T-helper 17 cell (primary cell): ENCODE measurements around the gene SPECC1. TPM values are rescaled to one million over a fixed set of nuclear protein-coding genes. Genes with fewer than 3 reads are reported as not detected.
"Not testable (repeated sequence)": the region's sequence is repeated elsewhere in the genome, so short reads cannot be mapped to it uniquely, and the experiment has no call there.

Source experiments
- ATAC-seq: fragments of 150-1000 bp; cut with Tn5 transposase; 2 replicates; pipeline ENCODE4 v1.10.0; 2021; ENCODE audit warnings: mild to moderate bottlenecking, moderate library complexity
- DNase-seq, 3 donors: peaks; one replicate each; pipeline versions ENCODE4 v3.0.0 to v3.0.0-alpha.2; 2020 to 2021
- H3K9me3 ChIP-seq: one replicate; pipeline ENCODE4 v1.7.0; 2013; ENCODE audit warnings: low read length, mild to moderate bottlenecking; ENCODE audit not compliant: control insufficient read depth, poor library complexity, severe bottlenecking
- H3K27ac Mint-ChIP-seq: one replicate; pipeline ENCODE4 v1.8.0; 2022; ENCODE audit warnings: mild to moderate bottlenecking, moderate library complexity, mixed read lengths
- H3K27me3 Mint-ChIP-seq: one replicate; pipeline ENCODE4 v1.8.0; 2022; ENCODE audit warnings: mixed read lengths
- H3K36me3 Mint-ChIP-seq: one replicate; pipeline ENCODE4 v1.8.0; 2022; ENCODE audit warnings: low read depth, mixed read lengths
- H3K4me1 Mint-ChIP-seq: one replicate; pipeline ENCODE4 v1.8.0; 2022; ENCODE audit warnings: mild to moderate bottlenecking, mixed read lengths
- H3K4me3 Mint-ChIP-seq: one replicate; pipeline ENCODE4 v1.8.0; 2022; ENCODE audit warnings: mild to moderate bottlenecking, moderate library complexity, mixed read lengths
- total RNA-seq, 4 donors: library from RNA in 2 of 4; stranded (reverse) in 2 of 4; gene quantifications; one replicate each; pipeline ENCODE4 v1.2.3 and lab custom pipeline; 2022 to 2026

SPECC1 gene, protein sequence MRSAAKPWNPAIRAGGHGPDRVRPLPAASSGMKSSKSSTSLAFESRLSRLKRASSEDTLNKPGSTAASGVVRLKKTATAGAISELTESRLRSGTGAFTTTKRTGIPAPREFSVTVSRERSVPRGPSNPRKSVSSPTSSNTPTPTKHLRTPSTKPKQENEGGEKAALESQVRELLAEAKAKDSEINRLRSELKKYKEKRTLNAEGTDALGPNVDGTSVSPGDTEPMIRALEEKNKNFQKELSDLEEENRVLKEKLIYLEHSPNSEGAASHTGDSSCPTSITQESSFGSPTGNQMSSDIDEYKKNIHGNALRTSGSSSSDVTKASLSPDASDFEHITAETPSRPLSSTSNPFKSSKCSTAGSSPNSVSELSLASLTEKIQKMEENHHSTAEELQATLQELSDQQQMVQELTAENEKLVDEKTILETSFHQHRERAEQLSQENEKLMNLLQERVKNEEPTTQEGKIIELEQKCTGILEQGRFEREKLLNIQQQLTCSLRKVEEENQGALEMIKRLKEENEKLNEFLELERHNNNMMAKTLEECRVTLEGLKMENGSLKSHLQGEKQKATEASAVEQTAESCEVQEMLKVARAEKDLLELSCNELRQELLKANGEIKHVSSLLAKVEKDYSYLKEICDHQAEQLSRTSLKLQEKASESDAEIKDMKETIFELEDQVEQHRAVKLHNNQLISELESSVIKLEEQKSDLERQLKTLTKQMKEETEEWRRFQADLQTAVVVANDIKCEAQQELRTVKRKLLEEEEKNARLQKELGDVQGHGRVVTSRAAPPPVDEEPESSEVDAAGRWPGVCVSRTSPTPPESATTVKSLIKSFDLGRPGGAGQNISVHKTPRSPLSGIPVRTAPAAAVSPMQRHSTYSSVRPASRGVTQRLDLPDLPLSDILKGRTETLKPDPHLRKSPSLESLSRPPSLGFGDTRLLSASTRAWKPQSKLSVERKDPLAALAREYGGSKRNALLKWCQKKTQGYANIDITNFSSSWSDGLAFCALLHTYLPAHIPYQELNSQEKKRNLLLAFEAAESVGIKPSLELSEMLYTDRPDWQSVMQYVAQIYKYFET
- total RNA-seq (10 to 100 TPM; 10.3 to 10.8 TPM), total RNA-seq (lab: John Stamatoyannopoulos, UW) (8.3 to 17.1 reads per million in 2 donors)

DNA sequence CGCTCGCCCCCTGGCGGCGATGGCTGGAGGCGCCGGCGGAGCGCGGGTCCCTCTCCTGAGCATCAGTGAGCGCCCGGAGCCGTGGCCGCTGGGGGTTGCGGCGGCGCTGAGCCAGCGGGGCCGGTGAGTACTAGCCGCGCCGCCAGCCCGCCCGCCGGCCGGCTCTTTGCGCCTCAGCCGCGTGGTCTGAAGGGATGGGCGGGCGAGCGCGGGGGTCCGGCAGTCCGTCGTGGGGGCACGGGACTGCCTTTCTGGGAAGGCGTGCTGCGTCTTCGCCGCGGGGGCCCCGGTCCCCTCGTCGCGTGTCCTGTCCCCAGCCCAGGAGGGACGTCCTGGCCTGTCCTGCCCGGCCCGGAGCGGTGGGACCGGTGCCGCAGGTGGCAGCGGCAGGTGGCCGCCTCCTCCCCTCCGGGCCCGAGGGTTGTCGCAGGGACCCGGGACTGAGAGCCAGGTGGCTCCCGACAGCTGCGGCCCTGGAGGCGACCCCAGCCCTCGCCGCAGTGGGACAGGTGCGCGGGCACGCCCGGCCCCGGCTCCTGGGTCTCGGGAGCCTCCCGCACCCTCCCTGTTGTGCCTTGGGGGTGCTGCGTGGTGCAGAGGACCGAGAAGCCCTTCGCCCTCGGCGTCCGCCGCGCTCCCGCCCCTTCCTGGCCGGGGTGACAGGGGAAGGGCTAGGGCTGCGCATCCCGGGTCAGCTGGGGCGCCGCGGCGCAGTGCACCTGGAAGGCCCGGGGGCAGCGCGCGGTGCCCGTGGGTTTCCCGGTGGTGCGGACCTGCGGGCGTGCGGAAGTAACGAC, at the start of gene SPECC1:
TSS of gene SPECC1 (plus strand) at position 58 of the 797 bp plus-strand sequence. CDS start 87,293 bp downstream, outside the sequence.
- no peaks in the 10 kb centered on the region for H3K9me3 ChIP-seq
- Mint-ChIP-seq H3K27ac (no peak within 1 kb of the TSS), H3K4me1 (peaks cover 11% of the 10 kb centered on the region), H3K4me3 (peak within 1 kb of the TSS; percentile 91), H3K36me3 (peaks cover 2% of the 10 kb centered on the region), H3K27me3 (peaks cover 58% of the 10 kb centered on the region)
- ATAC-seq (peak; percentile 99), DNase-seq (peak; percentile 81 to 94 (median 82))

DNA sequence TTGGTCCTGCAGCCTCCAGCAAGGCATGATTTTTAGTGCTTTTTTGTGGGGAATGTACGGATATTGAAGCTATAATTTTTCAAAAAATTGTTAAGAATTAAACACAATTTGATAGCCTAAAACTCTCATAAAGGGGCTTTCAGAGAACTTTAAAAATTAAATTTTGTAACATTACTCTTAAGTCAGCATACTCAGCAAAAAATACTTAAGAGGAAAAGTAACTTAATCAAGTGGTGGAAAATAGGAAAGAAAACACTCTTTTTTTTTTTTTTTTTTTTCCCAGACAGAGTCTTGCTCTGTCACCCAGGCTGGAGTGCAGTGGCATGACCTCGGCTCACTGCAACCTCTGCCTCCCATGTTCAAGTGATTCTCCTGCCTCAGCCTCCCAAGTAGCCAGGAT, 46.2 kb upstream of the SPECC1 start:
- not testable (repeated sequence) for H3K4me3 Mint-ChIP-seq, H3K27me3 Mint-ChIP-seq, H3K27ac Mint-ChIP-seq

DNA sequence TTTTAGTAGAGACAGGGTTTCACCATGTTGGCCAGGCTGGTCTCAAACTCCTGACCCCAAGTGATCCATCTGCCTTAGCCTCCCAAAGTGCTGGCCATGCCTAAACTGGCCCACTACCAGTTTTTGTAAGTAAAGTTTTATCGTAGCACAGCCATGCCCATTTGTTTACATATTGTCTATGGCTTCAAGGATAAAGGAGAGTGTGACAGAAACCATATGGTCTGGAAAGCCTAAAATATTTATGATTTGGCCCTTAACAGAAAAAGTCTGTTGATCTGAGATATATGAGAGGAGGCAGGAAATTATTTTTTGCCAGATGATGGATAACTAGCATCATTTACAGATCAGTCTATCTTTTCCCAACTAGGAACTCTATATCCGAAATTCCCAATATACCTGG, 36.0 kb upstream of the SPECC1 start:
- peak overlapping the region; percentile 83 for H3K27ac Mint-ChIP-seq
- no peaks in the 10 kb centered on the region for H3K9me3 ChIP-seq
- no peak overlapping the region for H3K4me3 Mint-ChIP-seq
- H3K36me3 Mint-ChIP-seq = peaks cover 9% of the 10 kb centered on the region
- DNase-seq (no peak), ATAC-seq (no peak)
- peaks cover 45% of the 10 kb centered on the region for H3K4me1 Mint-ChIP-seq
- no peaks in the 10 kb centered on the region for H3K27me3 Mint-ChIP-seq

More for the DNA sequence above, 46.2 kb upstream of the SPECC1 start:
- not testable (repeated sequence) for ATAC-seq, DNase-seq, H3K9me3 ChIP-seq
- Mint-ChIP-seq H3K4me1 (peaks cover 27% of the 10 kb centered on the region), H3K36me3 (peaks cover 16% of the 10 kb centered on the region)

DNA sequence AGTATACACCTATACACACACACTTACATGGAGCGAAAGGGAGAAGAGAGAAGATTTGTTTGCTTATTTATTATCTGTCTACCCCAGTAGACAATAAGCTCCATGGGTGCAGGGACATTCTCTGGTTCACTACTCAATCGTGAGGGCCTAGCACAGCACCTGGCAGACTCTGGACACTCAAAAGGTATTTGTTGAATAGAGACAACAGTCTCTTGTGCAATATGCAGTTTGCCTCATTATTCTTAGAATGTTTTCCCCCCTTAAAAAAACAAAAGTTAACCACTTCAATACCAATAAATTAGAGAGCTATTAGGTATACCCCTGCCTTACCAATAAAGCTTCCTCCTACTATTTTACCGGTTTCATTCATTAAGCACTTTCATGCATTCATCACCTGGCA, 33.6 kb upstream of the SPECC1 start:
- ATAC-seq (no peak), DNase-seq (no peak)
- no peaks in the 10 kb centered on the region for H3K27me3 Mint-ChIP-seq
- H3K4me1 Mint-ChIP-seq = peaks cover 41% of the 10 kb centered on the region
- H3K27ac Mint-ChIP-seq = peak overlapping the region; percentile 93
- H3K4me3 Mint-ChIP-seq = peak overlapping the region; percentile 72
- H3K36me3 Mint-ChIP-seq = peaks cover 2% of the 10 kb centered on the region
- no peaks in the 10 kb centered on the region for H3K9me3 ChIP-seq

DNA sequence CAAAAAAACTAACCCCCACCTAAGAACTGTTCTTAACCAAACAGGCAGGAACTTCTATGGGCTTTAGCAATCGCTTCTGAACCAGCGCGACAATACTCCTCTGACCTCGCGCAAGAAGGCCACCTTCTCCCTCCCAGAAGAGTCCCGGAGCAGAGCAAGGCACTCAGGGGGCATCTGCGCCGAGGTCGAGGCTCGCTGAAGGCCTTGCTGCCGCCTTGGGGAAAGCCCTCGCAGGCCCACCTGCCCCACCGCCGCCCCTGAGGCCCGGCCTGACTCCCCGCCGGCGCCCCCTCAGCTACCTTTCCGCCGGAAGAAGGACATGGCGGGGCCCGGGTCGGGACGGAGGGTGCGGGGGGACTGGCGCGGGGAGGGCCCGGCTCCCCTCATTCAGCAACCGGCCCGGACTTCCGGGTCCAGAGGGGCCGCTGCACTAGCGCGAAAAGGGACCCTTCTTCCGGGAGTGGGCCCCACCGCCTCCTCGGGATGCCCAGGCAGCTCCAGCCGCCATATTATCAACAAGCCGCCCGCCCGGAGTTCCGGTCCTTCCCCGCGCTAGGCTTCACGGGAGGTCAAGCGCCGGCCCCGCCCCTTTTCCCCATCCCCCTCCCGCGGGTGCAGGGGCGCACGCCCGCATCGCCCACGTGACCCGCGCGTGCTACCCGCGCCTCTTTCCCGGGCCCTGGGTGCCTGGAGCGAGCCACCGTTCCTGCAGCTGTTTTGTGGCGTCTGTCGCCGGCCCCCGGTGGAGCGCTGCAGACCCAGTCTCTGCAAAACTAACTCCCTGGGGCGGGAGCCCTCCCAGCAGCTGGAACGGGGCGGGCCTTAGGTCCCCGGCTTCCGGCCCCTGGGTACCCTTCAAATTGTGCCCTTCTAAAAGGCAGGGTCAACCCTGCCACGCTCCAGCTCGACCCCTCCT, 31.6 kb upstream of the SPECC1 start, which contains the start of gene AKAP10:
TSS of gene AKAP10 (minus strand) at position 536 of the 916 bp plus-strand sequence. CDS start at position 387, 149 bp downstream.
- Mint-ChIP-seq H3K27me3 (no peaks in the 10 kb centered on the region), H3K27ac (peak within 1 kb of the TSS; percentile 93), H3K4me1 (peaks cover 37% of the 10 kb centered on the region), H3K4me3 (peak within 1 kb of the TSS; percentile 94), H3K36me3 (peaks cover 2% of the 10 kb centered on the region)
- H3K9me3 ChIP-seq = no peaks in the 10 kb centered on the region
- DNase-seq (peak; percentile 86 to 87 (median 86)), ATAC-seq (peak; percentile 89)

DNA sequence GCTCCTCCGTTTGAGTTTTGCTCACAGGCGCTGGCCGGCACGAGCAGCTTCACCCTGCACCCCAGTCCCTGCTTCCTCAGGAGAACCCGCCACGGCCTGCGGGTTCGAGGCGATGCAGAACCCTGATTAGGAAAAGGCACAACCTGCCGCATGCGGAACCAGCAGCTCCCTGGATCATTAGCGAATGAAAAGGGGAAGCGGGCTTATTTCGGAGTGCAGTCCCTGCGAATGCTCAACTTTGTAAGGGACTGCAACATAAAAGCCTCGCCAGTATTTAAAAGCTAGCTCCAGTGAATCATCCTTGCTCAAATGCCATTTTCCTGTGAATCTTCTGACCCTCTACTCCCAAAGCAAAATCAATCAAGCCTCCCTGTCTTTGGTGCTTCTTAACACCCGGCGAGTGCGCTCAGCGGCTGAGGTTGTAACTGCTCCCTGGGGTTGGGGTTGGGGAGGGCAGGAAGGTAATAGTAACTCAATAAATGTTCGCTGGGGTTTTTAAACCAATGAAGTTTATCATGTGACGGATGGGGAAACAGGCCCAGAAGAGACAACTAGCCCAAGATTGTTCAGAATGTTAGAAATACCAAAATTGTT, 30.9 kb upstream of the SPECC1 start:
- Mint-ChIP-seq H3K27ac (peak overlapping the region; percentile 93), H3K4me3 (peak overlapping the region; percentile 94), H3K36me3 (peaks cover 2% of the 10 kb centered on the region), H3K27me3 (no peaks in the 10 kb centered on the region), H3K4me1 (peaks cover 33% of the 10 kb centered on the region)
- ATAC-seq (peak; percentile 9), DNase-seq (peak in 1 of 3 donors; percentile 10)
- no peaks in the 10 kb centered on the region for H3K9me3 ChIP-seq

DNA sequence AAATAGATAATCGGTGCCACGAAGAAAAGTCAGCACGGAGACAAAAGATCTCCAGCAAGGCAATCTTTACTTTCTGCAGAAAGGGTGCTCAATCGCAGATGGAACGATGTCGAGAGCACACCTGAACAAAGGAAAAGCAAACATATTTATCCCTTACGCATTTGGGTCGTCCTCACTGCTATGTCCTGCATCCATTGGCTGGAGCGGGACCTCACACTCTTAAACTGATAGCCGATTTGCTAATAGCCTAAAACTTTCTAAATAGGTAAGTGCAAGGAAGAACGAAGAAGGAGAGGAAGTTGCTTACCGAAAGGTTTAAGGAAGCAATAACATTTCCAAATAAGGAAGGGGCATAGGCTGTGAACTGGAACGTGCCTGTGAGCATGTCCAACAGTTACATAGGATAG, 30.4 kb upstream of the SPECC1 start:
- Mint-ChIP-seq H3K27me3 (no peaks in the 10 kb centered on the region), H3K4me1 (peaks cover 29% of the 10 kb centered on the region), H3K27ac (peak overlapping the region; percentile 93), H3K4me3 (peak overlapping the region; percentile 94), H3K36me3 (peaks cover 2% of the 10 kb centered on the region)
- ATAC-seq (no peak), DNase-seq (no peak)
- H3K9me3 ChIP-seq = no peaks in the 10 kb centered on the region

DNA sequence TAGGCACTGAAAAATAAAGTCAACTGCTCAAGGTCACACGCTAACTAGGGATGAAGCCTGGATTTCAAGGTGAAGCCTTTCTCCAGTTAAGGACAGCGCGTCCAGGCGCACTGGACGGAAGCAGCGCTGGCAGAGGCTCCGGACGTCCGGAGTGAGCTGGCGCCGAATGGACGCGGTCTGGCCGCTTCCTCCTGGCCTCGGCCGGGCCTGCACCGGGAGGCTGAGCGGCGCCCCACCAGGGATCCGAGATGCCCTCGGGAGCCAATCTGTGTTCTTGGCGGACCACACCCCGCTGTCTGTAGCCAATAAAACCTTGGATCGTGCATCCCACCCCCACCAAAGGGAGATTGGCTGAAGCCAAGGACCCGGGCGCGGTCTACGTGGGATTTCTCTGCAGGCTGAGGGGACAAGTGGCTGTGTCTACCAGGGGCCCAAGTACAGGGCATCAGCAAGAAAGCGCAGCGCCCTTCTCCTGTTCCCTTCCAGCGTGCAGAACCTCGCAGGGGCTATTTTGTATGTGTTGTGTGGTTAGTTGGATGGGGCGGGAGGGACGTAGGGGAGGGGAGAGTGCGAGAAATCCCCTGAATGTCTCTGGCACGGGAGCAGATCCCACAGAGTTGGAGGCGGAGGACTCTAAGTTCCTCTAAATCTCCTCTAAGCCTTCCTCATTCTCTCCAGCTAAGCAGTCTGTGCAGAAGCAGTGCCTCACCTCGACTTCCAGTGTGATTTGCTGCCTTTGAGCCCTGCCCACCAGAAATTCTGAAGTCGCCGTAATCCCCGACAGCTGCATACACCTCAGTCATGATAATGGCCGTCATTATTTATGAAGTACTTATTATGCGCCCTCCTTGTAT, 29.0 kb upstream of the SPECC1 start:
- ATAC-seq (no peak), DNase-seq (no peak)
- Mint-ChIP-seq H3K27me3 (no peaks in the 10 kb centered on the region), H3K4me1 (peaks cover 20% of the 10 kb centered on the region), H3K36me3 (peaks cover 2% of the 10 kb centered on the region), H3K4me3 (no peak overlapping the region), H3K27ac (no peak overlapping the region)
- H3K9me3 ChIP-seq = no peaks in the 10 kb centered on the region

DNA sequence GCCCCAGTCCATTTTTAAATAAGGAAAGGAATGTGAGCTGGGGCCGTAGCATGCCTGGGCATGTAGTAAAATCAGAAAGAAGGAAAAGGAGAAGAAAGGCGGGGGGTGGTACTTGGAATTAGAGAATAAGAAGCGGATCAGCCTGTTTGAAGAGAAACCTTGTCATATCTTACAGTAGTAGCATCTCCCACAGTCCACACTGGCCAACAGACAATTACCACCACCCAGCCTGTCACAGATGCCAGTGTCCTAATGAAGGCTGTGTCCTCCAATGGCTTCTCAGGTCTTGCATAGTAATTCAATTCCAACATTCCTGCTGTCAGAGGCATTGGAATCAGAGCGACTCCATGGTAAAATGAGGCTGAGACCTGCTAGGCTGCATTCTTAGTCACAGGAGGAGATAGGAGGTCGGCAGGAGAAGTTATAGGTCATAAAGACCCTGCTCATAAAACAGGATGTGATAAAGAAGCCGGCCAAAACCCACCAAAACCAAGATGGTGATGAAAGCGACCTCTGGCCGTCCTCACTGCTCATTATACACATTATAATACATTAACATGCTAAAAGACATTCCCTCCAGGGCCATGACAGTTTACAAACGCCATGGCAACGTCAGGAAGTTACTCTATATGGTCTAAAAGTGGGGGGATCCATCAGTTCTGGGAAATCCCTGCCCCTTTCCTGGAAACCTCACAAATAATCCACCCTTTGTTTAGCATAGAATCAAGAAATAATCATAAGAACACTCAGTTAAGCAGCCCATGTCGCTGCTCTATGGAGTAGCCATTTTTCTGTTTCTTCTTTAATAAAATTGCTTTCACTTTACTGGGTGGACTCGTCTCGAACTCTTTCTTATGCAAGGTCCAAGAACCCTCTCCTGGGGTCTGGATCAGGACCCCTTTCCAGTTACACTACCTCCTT, 22.0 kb upstream of the SPECC1 start:
- Mint-ChIP-seq H3K27ac (no peak overlapping the region), H3K4me1 (no peaks in the 10 kb centered on the region), H3K4me3 (no peak overlapping the region), H3K36me3 (no peaks in the 10 kb centered on the region), H3K27me3 (peaks cover 25% of the 10 kb centered on the region)
- DNase-seq = no peak
- ATAC-seq = no peak
- H3K9me3 ChIP-seq = no peaks in the 10 kb centered on the region

DNA sequence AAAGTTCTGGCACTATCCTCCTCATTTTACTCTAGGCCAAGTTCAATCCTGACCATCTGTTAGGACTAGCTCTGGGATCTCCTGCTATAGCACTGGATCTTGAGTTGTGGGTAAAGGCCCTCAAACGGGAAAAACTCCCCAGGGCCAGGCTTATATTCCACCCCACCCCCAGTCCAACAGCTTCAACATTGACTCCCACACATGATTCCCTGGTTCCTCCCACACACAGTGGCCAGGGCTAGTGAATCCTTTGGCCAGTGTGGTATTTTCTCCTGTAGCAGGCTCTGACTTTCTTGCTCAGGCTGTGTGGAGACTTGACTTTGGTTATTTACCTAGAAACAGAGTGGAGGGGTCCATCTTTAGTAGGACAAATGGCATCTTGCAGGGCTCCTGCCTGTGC, 21.3 kb upstream of the SPECC1 start:
- Mint-ChIP-seq H3K36me3 (no peaks in the 10 kb centered on the region), H3K27me3 (peaks cover 25% of the 10 kb centered on the region), H3K27ac (no peak overlapping the region), H3K4me1 (no peaks in the 10 kb centered on the region), H3K4me3 (no peak overlapping the region)
- DNase-seq (no peak), ATAC-seq (no peak)
- no peaks in the 10 kb centered on the region for H3K9me3 ChIP-seq
